Vagina (tissue), 2 donors: ENCODE data around the gene CYP4F12. TPM values are rescaled to one million over a fixed set of nuclear protein-coding genes. Genes with fewer than 3 reads are reported as not detected.
A peak's percentile ranks its signal among the peaks of the same experiment; 100 is the strongest.

Experiments
- DNase-seq, 2 donors: peaks; one replicate each; pipeline ENCODE4 v3.0.0-alpha.2; 2017; ENCODE audit errors: extremely low spot score in 2 of 2
- H3K27ac ChIP-seq: fragments of 200-600 bp; sonication (generic); one replicate; pipeline ENCODE4 v1.5.1; 2019
- H3K27me3 ChIP-seq: fragments of 200-600 bp; sonication (generic); one replicate; pipeline ENCODE4 v1.5.1; 2019
- H3K36me3 ChIP-seq, 2 donors: fragments of 200-600 bp; sonication (generic); one replicate each; pipeline ENCODE4 v1.5.1; 2017 to 2019
- H3K4me1 ChIP-seq: fragments of 200-600 bp; sonication (generic); one replicate; pipeline ENCODE4 v1.5.1; 2019
- H3K4me3 ChIP-seq, 2 donors: fragments of 200-600 bp; sonication (generic); 1 replicate in 1 of 2; 2 replicates in 1 of 2; pipeline ENCODE4 v1.5.1; 2016 to 2019
- H3K9me3 ChIP-seq: fragments of 200-600 bp; sonication (generic); one replicate; pipeline ENCODE4 v1.5.1; 2019
- POLR2A ChIP-seq, 2 donors: fragments of 450-650 bp; IDR thresholded peaks; one replicate each; pipeline ENCODE4 v1.6.1; 2017; ENCODE audit warnings: antibody characterized with exemption in 2 of 2, mild to moderate bottlenecking in 2 of 2, moderate library complexity in 2 of 2
- POLR2AphosphoS5 ChIP-seq, 2 donors: sonication (generic); formaldehyde crosslinking; IDR thresholded peaks; one replicate each; pipeline ENCODE4 v1.9.0; 2017; ENCODE audit warnings: antibody characterized with exemption in 2 of 2, mild to moderate bottlenecking in 2 of 2, low read depth in 1 of 2; ENCODE audit not compliant: insufficient read depth in 1 of 2
- intact Hi-C: fragments of 100-400 bp; cut with DNase I; formaldehyde crosslinking; loops from one replicate; pipeline ENCODE4 v1.15.1; 2023
- total RNA-seq: library from RNA; depleted of rRNA; stranded (reverse); fragments of >200 nt; gene quantifications from one replicate; pipeline ENCODE4 v1.2.3, GENCODE V29; 2016
- TF ChIP-seq, protein P1 (sequence below), 3 experiments: fragments of 450-650 bp in 2 of 3; fragments of 200-600 bp in 1 of 3; sonication (generic) in 1 of 3; IDR thresholded peaks; one replicate each; pipeline ENCODE4 v1.5.1; 2017 to 2019; ENCODE audit warnings: antibody characterized with exemption in 3 of 3, mild to moderate bottlenecking in 2 of 3, moderate library complexity in 2 of 3

Gene CYP4F12
- total RNA-seq, 1 donor from 2014 or later: 76.1 TPM

DNA sequence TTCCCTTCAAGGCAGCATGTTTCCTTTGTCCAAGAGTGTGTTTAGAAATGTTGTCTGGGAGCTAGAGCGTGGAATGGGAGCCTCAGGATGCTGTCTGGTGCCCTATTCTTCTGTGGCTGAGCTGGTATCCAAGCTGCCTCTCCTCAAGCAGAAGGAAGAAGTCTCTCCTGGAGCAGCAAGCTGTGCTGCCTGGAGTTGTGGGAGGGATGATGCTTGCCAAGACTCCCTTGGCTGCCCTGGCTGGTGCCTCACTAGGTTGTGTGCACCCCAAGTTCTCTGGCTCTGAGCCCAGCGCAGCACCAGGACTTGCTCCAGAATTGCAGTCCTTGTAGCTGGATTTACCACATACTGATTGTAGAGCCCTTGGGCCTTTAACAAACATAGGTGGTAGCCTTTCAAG is 36.9 kb upstream of the CYP4F12 start:
- Histone ChIP-seq H3K4me3 (no peak overlapping the region), H3K27me3 (no peaks in the 10 kb centered on the region), H3K36me3 (no peaks in the 10 kb centered on the region), H3K9me3 (no peaks in the 10 kb centered on the region), H3K27ac (no peak overlapping the region), H3K4me1 (peaks cover 12% of the 10 kb centered on the region)
- DNase-seq: no peak
- TF ChIP-seq POLR2A (IDR thresholded peaks at IDR 0.05) (no peak), POLR2AphosphoS5 (IDR thresholded peaks at IDR 0.05; ENCODE audit: insufficient read depth in 1 of 2, low read depth in 1 of 2) (no peak)
- TF ChIP-seq, protein P1, sequence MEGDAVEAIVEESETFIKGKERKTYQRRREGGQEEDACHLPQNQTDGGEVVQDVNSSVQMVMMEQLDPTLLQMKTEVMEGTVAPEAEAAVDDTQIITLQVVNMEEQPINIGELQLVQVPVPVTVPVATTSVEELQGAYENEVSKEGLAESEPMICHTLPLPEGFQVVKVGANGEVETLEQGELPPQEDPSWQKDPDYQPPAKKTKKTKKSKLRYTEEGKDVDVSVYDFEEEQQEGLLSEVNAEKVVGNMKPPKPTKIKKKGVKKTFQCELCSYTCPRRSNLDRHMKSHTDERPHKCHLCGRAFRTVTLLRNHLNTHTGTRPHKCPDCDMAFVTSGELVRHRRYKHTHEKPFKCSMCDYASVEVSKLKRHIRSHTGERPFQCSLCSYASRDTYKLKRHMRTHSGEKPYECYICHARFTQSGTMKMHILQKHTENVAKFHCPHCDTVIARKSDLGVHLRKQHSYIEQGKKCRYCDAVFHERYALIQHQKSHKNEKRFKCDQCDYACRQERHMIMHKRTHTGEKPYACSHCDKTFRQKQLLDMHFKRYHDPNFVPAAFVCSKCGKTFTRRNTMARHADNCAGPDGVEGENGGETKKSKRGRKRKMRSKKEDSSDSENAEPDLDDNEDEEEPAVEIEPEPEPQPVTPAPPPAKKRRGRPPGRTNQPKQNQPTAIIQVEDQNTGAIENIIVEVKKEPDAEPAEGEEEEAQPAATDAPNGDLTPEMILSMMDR (IDR thresholded peaks at IDR 0.05): no peak
- intact Hi-C loops: loop anchor here (10.0 kb wide), 1 partner anchor 239 kb away; no protein-coding TSS in a partner anchor

- DNase-seq: no peak
- intact Hi-C loops: loop anchor here (10.0 kb wide), 1 partner anchor 235 kb away; no protein-coding TSS in a partner anchor
- no peaks in the 10 kb centered on the region for H3K27me3 ChIP-seq
- no peaks in the 10 kb centered on the region for H3K9me3 ChIP-seq
- no peak overlapping the region for H3K27ac ChIP-seq
- H3K4me1 ChIP-seq: peaks cover 16% of the 10 kb centered on the region
- H3K4me3 ChIP-seq: no peak overlapping the region
- no peaks in the 10 kb centered on the region for H3K36me3 ChIP-seq
- TF ChIP-seq, protein P1 (IDR thresholded peaks at IDR 0.05): no peak
- TF ChIP-seq POLR2AphosphoS5 (IDR thresholded peaks at IDR 0.05; ENCODE audit: insufficient read depth in 1 of 2, low read depth in 1 of 2) (no peak), POLR2A (IDR thresholded peaks at IDR 0.05) (no peak)
These were observed 33.3 kb upstream of the CYP4F12 start for GRCh38 chr19:15639596-15639995.

GRCh38 chr19:15640294-15640903 is 32.5 kb upstream of the CYP4F12 start, which contains the start of gene CYP4F3:
Gene CYP4F3, plus strand, starts transcription at chr19:15640897. Its CDS starts 519 bp downstream, at chr19:15641416.
- DNase-seq: peak; percentile 72 to 96
- Histone ChIP-seq H3K27me3 (no peaks in the 10 kb centered on the region), H3K4me1 (peaks cover 16% of the 10 kb centered on the region), H3K36me3 (no peaks in the 10 kb centered on the region), H3K27ac (peak within 1 kb of the TSS; percentile 37), H3K4me3 (no peak within 1 kb of the TSS), H3K9me3 (no peaks in the 10 kb centered on the region)
- peak; percentile 45 to 65 for TF ChIP-seq POLR2AphosphoS5 (IDR thresholded peaks at IDR 0.05; ENCODE audit: insufficient read depth in 1 of 2, low read depth in 1 of 2)
- TF ChIP-seq, protein P1 (IDR thresholded peaks at IDR 0.05): no peak
- no peak for TF ChIP-seq POLR2A (IDR thresholded peaks at IDR 0.05)
- intact Hi-C loops: no loop called here

DNA sequence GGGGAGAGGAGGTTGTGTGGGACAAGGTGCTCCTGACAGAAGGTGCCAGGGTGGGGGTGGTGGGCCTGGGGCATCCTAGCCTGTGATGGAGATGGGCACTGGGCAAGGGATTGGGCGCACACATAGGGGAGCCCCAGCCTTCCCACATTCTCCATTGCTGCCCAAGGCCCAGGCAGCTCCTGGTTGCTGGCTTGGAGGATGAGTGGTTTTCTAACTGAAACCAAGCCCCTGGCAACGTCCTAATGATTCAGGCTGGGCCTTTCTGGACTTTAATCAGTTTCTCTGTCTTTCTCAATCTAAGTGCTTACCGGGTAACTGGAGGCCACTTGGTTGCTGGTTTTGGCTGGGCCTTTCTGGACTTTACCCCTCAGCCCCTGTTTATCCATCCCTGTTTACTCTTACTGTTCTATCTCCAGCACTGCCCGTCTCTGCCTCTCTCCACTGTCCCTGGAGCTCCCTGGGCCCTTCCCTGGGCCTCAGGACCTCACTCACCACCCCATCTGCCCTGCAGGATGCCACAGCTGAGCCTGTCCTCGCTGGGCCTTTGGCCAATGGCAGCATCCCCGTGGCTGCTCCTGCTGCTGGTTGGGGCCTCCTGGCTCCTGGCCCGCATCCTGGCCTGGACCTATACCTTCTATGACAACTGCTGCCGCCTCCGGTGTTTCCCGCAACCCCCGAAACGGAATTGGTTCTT is 31.8 kb upstream of the CYP4F12 start:
- peak overlapping the region; percentile 37 for H3K27ac ChIP-seq
- TF ChIP-seq, protein P1 (IDR thresholded peaks at IDR 0.05): no peak
- TF ChIP-seq POLR2A (IDR thresholded peaks at IDR 0.05): no peak
- TF ChIP-seq POLR2AphosphoS5 (IDR thresholded peaks at IDR 0.05; ENCODE audit: insufficient read depth in 1 of 2, low read depth in 1 of 2): no peak
- no peaks in the 10 kb centered on the region for H3K36me3 ChIP-seq
- H3K4me1 ChIP-seq: peaks cover 16% of the 10 kb centered on the region
- no peaks in the 10 kb centered on the region for H3K27me3 ChIP-seq
- intact Hi-C loops: no loop called here
- no peaks in the 10 kb centered on the region for H3K9me3 ChIP-seq
- DNase-seq: no peak
- H3K4me3 ChIP-seq: no peak overlapping the region
